Stimulated activated CD8-positive, alpha-beta memory T cell treated with anti-CD3 and anti-CD28 coated beads, Interleukin-2, amount 100 ng/mL, for 48 hours (primary cell): ENCODE data around the gene GALNT10.

Source experiments
- DNase-seq, 2 donors: peaks; one replicate each; pipeline ENCODE4 v3.0.0-alpha.2; 2020; ENCODE audit warnings: low read depth in 2 of 2

Gene GALNT10

GRCh38 chr5:154377754-154378533 lies 187.4 kb downstream of the GALNT10 start:
- no peak for DNase-seq

- DNase-seq = no peak
Observed at GRCh38 chr5:154380263-154380662, 189.7 kb downstream of the GALNT10 start.

- no peak for DNase-seq
Observed at GRCh38 chr5:154384480-154385235, 194.1 kb downstream of the GALNT10 start.

GRCh38 chr5:154385236-154385512 lies 194.6 kb downstream of the GALNT10 start:
- no peak for DNase-seq

GRCh38 chr5:154386952-154387629 lies 196.6 kb downstream of the GALNT10 start:
- DNase-seq = no peak

GRCh38 chr5:154388842-154389241 lies 198.3 kb downstream of the GALNT10 start:
- DNase-seq = no peak

GRCh38 chr5:154390096-154390495 lies 199.6 kb downstream of the GALNT10 start:
- no peak for DNase-seq

- no peak for DNase-seq
Observed at GRCh38 chr5:154390746-154391359, 200.3 kb downstream of the GALNT10 start.

GRCh38 chr5:154391788-154392187 lies 201.3 kb downstream of the GALNT10 start:
- DNase-seq = no peak

GRCh38 chr5:154393850-154394249 lies 203.3 kb downstream of the GALNT10 start:
- no peak for DNase-seq

- DNase-seq = no peak
Observed at GRCh38 chr5:154394307-154394706, 203.8 kb downstream of the GALNT10 start.

- DNase-seq = no peak
Observed at GRCh38 chr5:154395407-154396106, 205.0 kb downstream of the GALNT10 start.

GRCh38 chr5:154396128-154396527 lies 205.6 kb downstream of the GALNT10 start:
- DNase-seq = no peak

GRCh38 chr5:154397652-154398406 lies 207.3 kb downstream of the GALNT10 start:
- no peak for DNase-seq

GRCh38 chr5:154400678-154401077 lies 210.1 kb downstream of the GALNT10 start:
- DNase-seq = no peak

GRCh38 chr5:154401355-154401754 lies 210.8 kb downstream of the GALNT10 start:
- no peak for DNase-seq

GRCh38 chr5:154401931-154402330 lies 211.4 kb downstream of the GALNT10 start:
- no peak for DNase-seq

- no peak for DNase-seq
Observed at GRCh38 chr5:154402611-154403010, 212.1 kb downstream of the GALNT10 start.

GRCh38 chr5:154403234-154403633 lies 212.7 kb downstream of the GALNT10 start:
- no peak for DNase-seq

GRCh38 chr5:154403776-154404387 lies 213.3 kb downstream of the GALNT10 start:
- no peak for DNase-seq
